Astrocyte (in vitro differentiated cells and primary cell): Measurements from ENCODE around the gene STAT3. TPM values are rescaled to one million over a fixed set of nuclear protein-coding genes. Genes with fewer than 3 reads are reported as not detected.

Experiments used
- DNase-seq: peaks from one replicate; pipeline ENCODE4 v3.0.0-alpha.2; 2010; ENCODE audit warnings: low read depth
- FAIRE-seq: peaks from 2 replicates; lab custom pipeline; 2011; peaks lifted over from hg19 to GRCh38; lab: Jason Lieb, UNC
- H2AFZ ChIP-seq: 2 replicates; pipeline ENCODE4 v1.6.0; 2012; ENCODE audit warnings: low read depth, low read length, inconsistent platforms
- H3K27ac ChIP-seq: 2 replicates; pipeline ENCODE4 v1.5.1; 2011; ENCODE audit warnings: low read depth, low read length, inconsistent platforms
- H3K27me3 ChIP-seq: 2 replicates; pipeline ENCODE4 v1.6.0; 2011; ENCODE audit warnings: low read length, inconsistent platforms; ENCODE audit not compliant: insufficient read depth
- H3K36me3 ChIP-seq: 2 replicates; pipeline ENCODE4 v1.5.1; 2011; ENCODE audit warnings: low read length, inconsistent platforms; ENCODE audit not compliant: insufficient read depth
- H3K4me1 ChIP-seq: 2 replicates; pipeline ENCODE4 v1.5.1; 2011; ENCODE audit warnings: low read length, inconsistent platforms; ENCODE audit not compliant: insufficient read depth
- H3K4me2 ChIP-seq: 2 replicates; pipeline ENCODE4 v1.6.0; 2012; ENCODE audit warnings: low read length, inconsistent platforms
- H3K4me3 ChIP-seq: 2 replicates; pipeline ENCODE4 v1.5.1; 2011; ENCODE audit warnings: low read depth, mild to moderate bottlenecking, low read length, inconsistent platforms; ENCODE audit not compliant: insufficient read depth
- H3K79me2 ChIP-seq: 2 replicates; pipeline ENCODE4 v1.6.0; 2012; ENCODE audit warnings: mild to moderate bottlenecking, low read length, inconsistent platforms; ENCODE audit not compliant: insufficient read depth
- H3K9ac ChIP-seq: 2 replicates; pipeline ENCODE4 v1.6.0; 2012; ENCODE audit warnings: mild to moderate bottlenecking, low read length, inconsistent platforms
- H3K9me3 ChIP-seq: 2 replicates; pipeline ENCODE4 v1.5.1; 2012; ENCODE audit warnings: low read depth, mild to moderate bottlenecking, low read length, inconsistent platforms; ENCODE audit not compliant: insufficient read depth
- H4K20me1 ChIP-seq: 2 replicates; pipeline ENCODE4 v1.6.0; 2012; ENCODE audit warnings: low read length, inconsistent platforms; ENCODE audit not compliant: insufficient read depth
- H3K27ac Mint-ChIP-seq: one replicate; pipeline ENCODE4 v1.8.0; 2021; ENCODE audit warnings: mild to moderate bottlenecking, mixed read lengths; ENCODE audit not compliant: unreplicated experiment
- H3K27me3 Mint-ChIP-seq: one replicate; pipeline ENCODE4 v1.8.0; 2021; ENCODE audit warnings: low read depth, mixed read lengths; ENCODE audit not compliant: unreplicated experiment
- H3K36me3 Mint-ChIP-seq: one replicate; pipeline ENCODE4 v1.8.0; 2021; ENCODE audit warnings: low read depth, mixed read lengths; ENCODE audit not compliant: unreplicated experiment
- H3K4me1 Mint-ChIP-seq: one replicate; pipeline ENCODE4 v1.8.0; 2021; ENCODE audit warnings: low read depth, mixed read lengths; ENCODE audit not compliant: unreplicated experiment
- H3K4me3 Mint-ChIP-seq: one replicate; pipeline ENCODE4 v1.8.0; 2021; ENCODE audit warnings: mild to moderate bottlenecking, moderate library complexity, mixed read lengths; ENCODE audit not compliant: unreplicated experiment
- H3K9me3 Mint-ChIP-seq: one replicate; pipeline ENCODE4 v1.8.0; 2021; ENCODE audit warnings: mild to moderate bottlenecking, mixed read lengths; ENCODE audit not compliant: unreplicated experiment
- EZH2 ChIP-seq: IDR thresholded peaks from 2 replicates; pipeline ENCODE4 v1.6.1; 2012; ENCODE audit warnings: mild to moderate bottlenecking, low read length, inconsistent platforms; ENCODE audit not compliant: insufficient read depth
- total RNA-seq: library from RNA; stranded (reverse); gene quantifications from 2 replicates; pipeline ENCODE4 v1.2.1, GENCODE V29; 2021
- TF ChIP-seq, protein P1 (sequence below): IDR thresholded peaks from 2 replicates; pipeline ENCODE4 v1.5.1; 2011; ENCODE audit warnings: low read depth, mild to moderate bottlenecking, inconsistent platforms, low read length, moderate library complexity; ENCODE audit not compliant: insufficient read depth

Gene STAT3
- total RNA-seq, 1 donor from 2014 or later: 145 TPM

DNA sequence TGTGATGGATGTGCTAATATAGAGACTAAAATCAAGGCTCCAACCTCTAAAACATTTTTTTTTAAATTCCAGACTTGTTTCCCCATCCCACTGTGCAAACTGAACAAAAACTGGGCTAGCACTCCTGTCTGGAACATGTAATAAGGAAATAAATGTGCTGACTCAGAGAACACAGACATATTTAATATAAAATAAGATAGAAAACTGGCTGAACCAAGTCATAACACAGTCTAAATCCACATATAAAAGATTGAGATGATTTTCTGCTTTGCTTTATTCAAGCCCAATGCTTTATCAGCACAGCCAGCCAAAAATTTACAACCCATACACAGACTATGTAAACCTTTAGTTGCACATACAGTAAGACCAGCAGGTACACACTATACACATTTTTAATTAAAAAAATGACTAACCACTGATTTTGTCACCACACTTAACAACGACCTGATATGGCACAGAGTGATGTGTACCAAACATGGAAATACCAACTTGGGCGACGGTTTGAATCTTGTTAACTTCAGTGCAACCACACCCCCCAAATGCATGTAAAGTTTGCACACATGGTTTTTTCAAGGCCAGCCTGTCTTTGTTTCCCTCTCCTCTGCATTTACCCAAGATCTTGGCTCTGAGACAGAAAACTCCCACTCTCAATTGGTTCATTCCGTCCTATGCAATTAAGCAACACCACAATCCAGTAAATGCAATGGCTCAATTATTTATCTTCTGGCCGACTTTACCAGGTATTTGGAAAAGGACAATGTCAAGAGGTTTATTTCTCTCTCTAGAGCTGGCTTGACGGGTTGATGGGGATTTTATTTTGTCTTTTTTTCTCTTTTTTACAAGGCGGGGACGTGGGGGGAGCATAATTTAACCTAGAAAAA is 1.2 kb downstream of the STAT3 start:
- peak overlapping the region; percentile 91 for H3K9ac ChIP-seq
- no peaks in the 10 kb centered on the region for H3K36me3 ChIP-seq
- FAIRE-seq (no peak), DNase-seq (peak; percentile 70)
- Mint-ChIP-seq H3K27ac (peak overlapping the region; percentile 47), H3K4me3 (peak overlapping the region; percentile 96), H3K36me3 (peaks cover 6% of the 10 kb centered on the region), H3K27me3 (no peaks in the 10 kb centered on the region), H3K4me1 (peaks cover 10% of the 10 kb centered on the region), H3K9me3 (no peaks in the 10 kb centered on the region)
- no peaks in the 10 kb centered on the region for H3K9me3 ChIP-seq
- H3K27ac ChIP-seq: peak overlapping the region; percentile 81
- H2AFZ ChIP-seq: no peak overlapping the region
- H4K20me1 ChIP-seq: peaks cover 52% of the 10 kb centered on the region
- peak overlapping the region; percentile 76 for H3K4me3 ChIP-seq
- H3K79me2 ChIP-seq: peaks cover 61% of the 10 kb centered on the region
- peaks cover 10% of the 10 kb centered on the region for H3K4me1 ChIP-seq
- peak overlapping the region; percentile 88 for H3K4me2 ChIP-seq
- TF ChIP-seq, protein P1, sequence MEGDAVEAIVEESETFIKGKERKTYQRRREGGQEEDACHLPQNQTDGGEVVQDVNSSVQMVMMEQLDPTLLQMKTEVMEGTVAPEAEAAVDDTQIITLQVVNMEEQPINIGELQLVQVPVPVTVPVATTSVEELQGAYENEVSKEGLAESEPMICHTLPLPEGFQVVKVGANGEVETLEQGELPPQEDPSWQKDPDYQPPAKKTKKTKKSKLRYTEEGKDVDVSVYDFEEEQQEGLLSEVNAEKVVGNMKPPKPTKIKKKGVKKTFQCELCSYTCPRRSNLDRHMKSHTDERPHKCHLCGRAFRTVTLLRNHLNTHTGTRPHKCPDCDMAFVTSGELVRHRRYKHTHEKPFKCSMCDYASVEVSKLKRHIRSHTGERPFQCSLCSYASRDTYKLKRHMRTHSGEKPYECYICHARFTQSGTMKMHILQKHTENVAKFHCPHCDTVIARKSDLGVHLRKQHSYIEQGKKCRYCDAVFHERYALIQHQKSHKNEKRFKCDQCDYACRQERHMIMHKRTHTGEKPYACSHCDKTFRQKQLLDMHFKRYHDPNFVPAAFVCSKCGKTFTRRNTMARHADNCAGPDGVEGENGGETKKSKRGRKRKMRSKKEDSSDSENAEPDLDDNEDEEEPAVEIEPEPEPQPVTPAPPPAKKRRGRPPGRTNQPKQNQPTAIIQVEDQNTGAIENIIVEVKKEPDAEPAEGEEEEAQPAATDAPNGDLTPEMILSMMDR: no peak
- TF ChIP-seq EZH2: no peak
- H3K27me3 ChIP-seq: no peaks in the 10 kb centered on the region

DNA sequence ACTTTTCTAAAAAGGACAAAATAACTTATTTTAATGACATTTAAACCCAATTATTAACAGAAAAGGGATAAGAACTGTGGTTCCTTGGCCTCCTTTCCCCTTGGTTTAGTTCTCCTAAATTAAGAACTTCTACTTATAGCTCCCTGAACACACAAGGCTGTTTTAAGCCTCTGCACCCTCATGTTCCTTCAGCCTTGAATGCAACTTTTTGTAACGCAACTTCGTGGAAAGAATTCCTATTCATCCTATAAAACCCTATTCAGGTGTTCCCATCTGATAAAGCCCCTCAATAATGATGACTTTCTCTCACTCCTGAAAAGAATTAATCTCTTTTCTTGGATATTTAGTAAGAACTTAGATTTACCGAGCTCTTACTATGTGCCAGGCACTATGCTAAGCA is 6.3 kb downstream of the STAT3 start:
- H3K36me3 Mint-ChIP-seq: peaks cover 8% of the 10 kb centered on the region
- H3K4me3 Mint-ChIP-seq: no peak overlapping the region
- no peaks in the 10 kb centered on the region for H3K9me3 Mint-ChIP-seq
- no peak overlapping the region for H2AFZ ChIP-seq
- H3K4me1 Mint-ChIP-seq: peaks cover 16% of the 10 kb centered on the region
- peaks cover 11% of the 10 kb centered on the region for H3K4me1 ChIP-seq
- H3K27me3 Mint-ChIP-seq: no peaks in the 10 kb centered on the region
- no peak overlapping the region for H3K27ac ChIP-seq
- H3K4me3 ChIP-seq: no peak overlapping the region
- TF ChIP-seq, protein P1: no peak
- no peak for TF ChIP-seq EZH2
- H3K79me2 ChIP-seq: peaks cover 96% of the 10 kb centered on the region
- no peaks in the 10 kb centered on the region for H3K9me3 ChIP-seq
- peaks cover 90% of the 10 kb centered on the region for H4K20me1 ChIP-seq
- H3K4me2 ChIP-seq: no peak overlapping the region
- H3K27me3 ChIP-seq: no peaks in the 10 kb centered on the region
- no peak for DNase-seq
- no peak overlapping the region for H3K27ac Mint-ChIP-seq
- FAIRE-seq: no peak
- no peak overlapping the region for H3K9ac ChIP-seq
- no peaks in the 10 kb centered on the region for H3K36me3 ChIP-seq

DNA sequence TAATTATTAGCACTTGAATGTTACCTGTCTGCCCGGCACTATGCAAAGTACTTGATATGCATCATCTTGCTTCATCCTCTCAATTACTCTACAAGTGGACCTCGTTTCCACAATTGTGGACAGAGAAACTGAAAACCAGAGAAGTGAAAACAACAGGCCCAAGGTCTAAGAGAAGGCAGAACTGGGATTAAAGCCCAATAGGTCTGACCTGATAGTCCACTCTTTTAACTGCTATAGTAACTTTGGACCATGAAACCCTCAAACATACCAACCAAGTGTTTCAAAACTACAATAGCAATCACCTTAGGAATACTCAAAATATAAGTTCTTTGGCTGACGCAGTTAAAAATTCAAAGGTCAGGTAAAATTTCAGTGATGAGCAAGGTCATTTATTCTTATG is 7.3 kb downstream of the STAT3 start:
- Mint-ChIP-seq H3K27me3 (no peaks in the 10 kb centered on the region), H3K27ac (no peak overlapping the region), H3K36me3 (peaks cover 8% of the 10 kb centered on the region), H3K4me1 (peaks cover 13% of the 10 kb centered on the region), H3K9me3 (no peaks in the 10 kb centered on the region), H3K4me3 (no peak overlapping the region)
- Histone ChIP-seq H3K27me3 (no peaks in the 10 kb centered on the region), H3K36me3 (no peaks in the 10 kb centered on the region), H2AFZ (no peak overlapping the region), H3K4me3 (no peak overlapping the region), H3K9me3 (no peaks in the 10 kb centered on the region), H3K9ac (no peak overlapping the region), H3K79me2 (peaks cover 93% of the 10 kb centered on the region), H3K4me2 (no peak overlapping the region), H4K20me1 (peaks cover 88% of the 10 kb centered on the region), H3K27ac (no peak overlapping the region), H3K4me1 (peaks cover 10% of the 10 kb centered on the region)
- FAIRE-seq (no peak), DNase-seq (no peak)
- TF ChIP-seq, protein P1: no peak
- TF ChIP-seq EZH2: no peak
